ENCODE measurements around the gene NXPE3. TPM values are rescaled to one million over a fixed set of nuclear protein-coding genes. Genes with fewer than 3 reads are reported as not detected.

Gene NXPE3
- total RNA-seq, 1 donor from 2014 or later, result 12.5 TPM

- TF ChIP-seq CTCF (conservative IDR thresholded peaks at IDR 0.05), result no peak
- H3K4me3 Mint-ChIP-seq, result no peak overlapping the region
- no peaks in the 10 kb centered on the region for H3K9me3 Mint-ChIP-seq
These were observed 33.9 kb downstream of the NXPE3 start for GRCh38 chr3:101812895-101813294.

DNA sequence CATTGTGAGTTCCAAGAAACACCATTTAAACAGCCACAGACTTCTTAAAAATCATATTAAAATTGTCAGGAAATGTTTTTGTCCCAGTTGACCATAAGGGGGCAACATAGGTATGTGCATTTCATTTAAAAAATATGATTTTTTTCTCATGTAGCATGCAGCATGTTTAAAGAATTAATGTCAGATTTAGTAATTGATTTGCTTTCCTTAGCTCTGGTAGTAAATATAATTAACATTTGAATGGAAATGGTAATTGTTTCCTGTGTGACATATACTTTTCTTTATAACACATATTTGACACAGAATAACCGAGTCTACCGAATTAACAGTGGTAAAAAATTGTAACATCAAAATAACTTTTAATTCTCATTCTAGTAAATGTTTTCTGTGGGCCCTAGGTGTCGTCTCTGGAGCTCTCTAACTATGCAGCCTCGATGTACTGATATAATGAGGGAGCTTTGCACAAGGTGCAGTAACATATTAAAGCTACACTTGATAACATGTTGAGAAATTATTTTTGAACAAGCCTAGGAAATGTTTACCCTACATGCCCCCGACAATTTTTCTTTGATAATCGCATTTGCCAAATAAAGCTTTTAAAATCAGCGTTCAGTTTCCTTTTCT is 34.9 kb downstream of the NXPE3 start:
- no peak overlapping the region for H3K27ac Mint-ChIP-seq
- H3K4me1 Mint-ChIP-seq (ENCODE audit: unreplicated experiment), result peaks cover 33% of the 10 kb centered on the region
- peaks cover 6% of the 10 kb centered on the region for H3K36me3 Mint-ChIP-seq
- peak; percentile 77 for TF ChIP-seq CTCF (conservative IDR thresholded peaks at IDR 0.05)
- H3K9me3 Mint-ChIP-seq, result no peaks in the 10 kb centered on the region
- H3K27me3 Mint-ChIP-seq, result no peaks in the 10 kb centered on the region
- DNase-seq (ENCODE audit: extremely low spot score, unreplicated experiment), result no peak
- no peak overlapping the region for H3K4me3 Mint-ChIP-seq

More at GRCh38 chr3:101812895-101813294, 33.9 kb downstream of the NXPE3 start:
- H3K36me3 Mint-ChIP-seq, result peaks cover 6% of the 10 kb centered on the region
- H3K4me1 Mint-ChIP-seq (ENCODE audit: unreplicated experiment), result peaks cover 35% of the 10 kb centered on the region
- H3K27ac Mint-ChIP-seq, result no peak overlapping the region
- no peaks in the 10 kb centered on the region for H3K27me3 Mint-ChIP-seq
- DNase-seq (ENCODE audit: extremely low spot score, unreplicated experiment), result no peak

DNA sequence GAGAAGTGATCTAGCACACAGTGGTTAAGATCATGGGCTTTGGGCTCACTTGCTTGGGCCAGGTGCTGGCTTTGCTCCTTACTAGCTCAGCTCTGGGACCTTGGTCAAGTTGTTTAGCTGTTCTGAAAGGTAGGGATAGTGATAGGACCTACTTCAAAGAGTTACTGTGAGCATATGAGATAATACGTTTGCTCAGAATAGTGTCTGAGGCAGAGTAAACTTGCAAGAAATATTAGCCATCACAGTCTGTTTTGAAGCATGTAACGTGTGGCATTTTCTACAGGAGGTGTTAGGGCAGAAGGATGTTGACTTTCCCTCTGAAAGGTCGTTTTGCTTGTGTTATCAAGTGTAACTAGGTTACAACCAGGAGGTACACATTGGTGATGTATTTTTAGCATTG is 35.8 kb downstream of the NXPE3 start:
- no peaks in the 10 kb centered on the region for H3K27me3 Mint-ChIP-seq
- no peak overlapping the region for H3K27ac Mint-ChIP-seq
- TF ChIP-seq CTCF (conservative IDR thresholded peaks at IDR 0.05), result no peak
- H3K9me3 Mint-ChIP-seq, result no peaks in the 10 kb centered on the region
- no peak for DNase-seq (ENCODE audit: extremely low spot score, unreplicated experiment)
- no peak overlapping the region for H3K4me3 Mint-ChIP-seq
- peaks cover 9% of the 10 kb centered on the region for H3K36me3 Mint-ChIP-seq
- peaks cover 24% of the 10 kb centered on the region for H3K4me1 Mint-ChIP-seq (ENCODE audit: unreplicated experiment)

DNA sequence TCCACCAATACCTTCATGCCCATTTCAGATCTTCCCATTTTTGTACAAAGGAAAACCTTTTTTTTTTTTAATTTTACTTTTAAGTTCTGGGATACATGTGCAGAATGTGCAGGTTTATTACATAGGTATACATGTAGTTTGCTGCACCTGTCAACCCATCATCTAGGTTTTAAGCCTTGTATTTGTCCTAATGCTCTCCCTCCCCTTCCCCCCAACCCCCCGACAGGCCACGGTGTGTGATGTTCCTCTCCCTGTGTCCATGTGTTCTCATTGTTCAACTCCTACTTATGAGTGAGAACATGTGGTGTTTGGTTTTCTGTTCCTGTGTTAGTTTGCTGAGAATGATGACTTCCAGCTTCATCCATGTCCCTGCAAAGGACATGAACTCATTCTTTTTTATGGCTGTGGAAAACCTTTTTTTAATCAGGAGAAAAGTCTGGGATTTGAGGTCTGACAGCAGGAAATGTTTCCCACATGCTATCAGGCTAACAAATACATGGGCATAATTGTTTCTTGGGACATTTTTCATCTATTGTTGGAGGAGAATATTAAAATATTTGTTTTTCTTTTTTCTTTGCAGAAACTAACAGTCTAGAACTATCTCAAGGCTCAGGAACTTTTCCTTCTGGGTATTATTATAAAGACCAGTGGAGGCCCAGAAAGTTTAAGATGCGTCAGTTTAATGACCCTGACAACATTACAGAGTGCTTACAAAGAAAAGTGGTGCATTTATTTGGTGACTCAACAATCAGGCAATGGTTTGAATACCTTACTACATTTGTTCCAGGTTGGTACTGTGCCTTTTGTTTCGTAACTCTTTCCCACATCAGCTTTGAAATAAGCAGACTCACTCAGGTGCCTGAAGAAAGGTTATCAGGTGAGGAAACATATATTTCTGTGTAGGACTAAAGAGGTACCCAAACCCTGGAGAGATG is 37.5 kb downstream of the NXPE3 start:
- Mint-ChIP-seq H3K27ac (no peak overlapping the region), H3K4me3 (peak overlapping the region; percentile 32), H3K27me3 (no peaks in the 10 kb centered on the region), H3K4me1 (ENCODE audit: unreplicated experiment) (peaks cover 18% of the 10 kb centered on the region), H3K36me3 (peaks cover 6% of the 10 kb centered on the region), H3K9me3 (no peaks in the 10 kb centered on the region)
- DNase-seq (ENCODE audit: extremely low spot score, unreplicated experiment), result no peak
- TF ChIP-seq CTCF (conservative IDR thresholded peaks at IDR 0.05), result no peak

GRCh38 chr3:101817992-101818391 is 39.0 kb downstream of the NXPE3 start:
- TF ChIP-seq CTCF (conservative IDR thresholded peaks at IDR 0.05), result no peak

More at GRCh38 chr3:101817992-101818391, 39.0 kb downstream of the NXPE3 start:
- Mint-ChIP-seq H3K27me3 (no peaks in the 10 kb centered on the region), H3K36me3 (peaks cover 14% of the 10 kb centered on the region), H3K27ac (no peak overlapping the region), H3K4me1 (ENCODE audit: unreplicated experiment) (peaks cover 26% of the 10 kb centered on the region), H3K9me3 (no peaks in the 10 kb centered on the region), H3K4me3 (no peak overlapping the region)
- DNase-seq (ENCODE audit: extremely low spot score, unreplicated experiment), result no peak
